Activated CD8-positive, alpha-beta T cell treated with anti-CD3 and anti-CD28 coated beads for 36 hours (primary cell): ENCODE results near the gene SPNS2. TPM values are rescaled to one million over a fixed set of nuclear protein-coding genes. Genes with fewer than 3 reads are reported as not detected.

Experiments
- ATAC-seq: fragments of 200-7000 bp; cut with Tn5 transposase; one replicate; pipeline ENCODE4 v1.10.0; 2021; ENCODE audit warnings: mild to moderate bottlenecking, moderate library complexity
- CTCF ChIA-PET: fragments of 350-600 bp; sonication (Branson Sonifier 250); formaldehyde crosslinking; loops from one replicate; lab custom pipeline; 2021; ENCODE audit warnings: antibody characterized with exemption; lab: Charles Lee
- POLR2A ChIA-PET: fragments of 350-600 bp; sonication (Branson Sonifier 250); formaldehyde crosslinking; loops from one replicate; lab custom pipeline; 2021; ENCODE audit warnings: antibody characterized with exemption; lab: Charles Lee
- DNase-seq: peaks from one replicate; pipeline ENCODE4 v3.0.0-alpha.2; 2020
- H3K27ac Mint-ChIP-seq: one replicate; pipeline ENCODE4 v1.8.0; 2021; ENCODE audit warnings: mild to moderate bottlenecking, mixed read lengths
- H3K27me3 Mint-ChIP-seq: one replicate; pipeline ENCODE4 v1.8.0; 2021; ENCODE audit warnings: mixed read lengths
- H3K36me3 Mint-ChIP-seq: one replicate; pipeline ENCODE4 v1.8.0; 2021; ENCODE audit warnings: low read depth, mixed read lengths
- H3K4me1 Mint-ChIP-seq: one replicate; pipeline ENCODE4 v1.8.0; 2021; ENCODE audit warnings: low read depth, mixed read lengths
- H3K4me3 Mint-ChIP-seq: one replicate; pipeline ENCODE4 v1.8.0; 2021; ENCODE audit warnings: mild to moderate bottlenecking, moderate library complexity, mixed read lengths
- H3K9me3 Mint-ChIP-seq: one replicate; pipeline ENCODE4 v1.8.0; 2021; ENCODE audit warnings: mixed read lengths
- CTCF ChIP-seq: fragments of 200-600 bp; IDR thresholded peaks from one replicate; pipeline ENCODE4 v1.8.0; 2022; ENCODE audit warnings: antibody characterized with exemption, mild to moderate bottlenecking
- intact Hi-C: fragments of 100-400 bp; cut with micrococcal nuclease; formaldehyde crosslinking; loops from one replicate; pipeline ENCODE4 v1.10.0; 2022
- total RNA-seq, 2 experiments: library from RNA; stranded (reverse); gene quantifications; one replicate each; pipeline ENCODE4 v1.2.3, GENCODE V29; 2021

Gene SPNS2
- 1 to 10 TPM in 1 of 2 experiments, under 1 TPM in 1; 0.95 to 1.2 TPM for total RNA-seq

- ATAC-seq (peak; percentile 92), DNase-seq (peak; percentile 64)
- intact Hi-C loops: no loop called here
- Mint-ChIP-seq H3K4me3 (peak within 1 kb of the TSS; percentile 71), H3K9me3 (no peaks in the 10 kb centered on the region), H3K4me1 (peaks cover 20% of the 10 kb centered on the region), H3K27me3 (peaks cover 28% of the 10 kb centered on the region), H3K27ac (no peak within 1 kb of the TSS), H3K36me3 (no peaks in the 10 kb centered on the region)
- CTCF ChIA-PET: interaction anchor here (1.0 to 2.0 kb wide), 5 partner anchors 9 to 78 kb away, joined by 3 to 7 read pairs (median 6); no protein-coding TSS in a partner anchor
- no peak for TF ChIP-seq CTCF
- POLR2A ChIA-PET: interaction anchor here (0.9 to 1.5 kb wide), 3 partner anchors 9 to 78 kb away, joined by 3 to 7 read pairs (median 3); no protein-coding TSS in a partner anchor
These were observed at the start of gene SPNS2 for GRCh38 chr17:4498461-4499397. Gene SPNS2, plus strand, starts transcription at chr17:4498881. Its CDS starts 167 bp downstream, at chr17:4499048.

- H3K4me1 Mint-ChIP-seq: no peaks in the 10 kb centered on the region
- POLR2A ChIA-PET: no interaction called here
- H3K27ac Mint-ChIP-seq: no peak overlapping the region
- no peaks in the 10 kb centered on the region for H3K9me3 Mint-ChIP-seq
- H3K27me3 Mint-ChIP-seq: no peaks in the 10 kb centered on the region
- H3K4me3 Mint-ChIP-seq: no peak overlapping the region
- H3K36me3 Mint-ChIP-seq: no peaks in the 10 kb centered on the region
- intact Hi-C loops: no loop called here
- DNase-seq (no peak), ATAC-seq (no peak)
- no peak for TF ChIP-seq CTCF
- CTCF ChIA-PET: no interaction called here
These were observed 48.9 kb upstream of the SPNS2 start for GRCh38 chr17:4449736-4450135.

GRCh38 chr17:4450710-4451316, 47.9 kb upstream of the SPNS2 start:
- no peak for DNase-seq
- Mint-ChIP-seq H3K27me3 (no peaks in the 10 kb centered on the region), H3K36me3 (no peaks in the 10 kb centered on the region), H3K9me3 (no peaks in the 10 kb centered on the region), H3K4me3 (no peak overlapping the region), H3K27ac (no peak overlapping the region), H3K4me1 (no peaks in the 10 kb centered on the region)
- POLR2A ChIA-PET: interaction anchor here (0.7 to 1.7 kb wide), 2 partner anchors 7 to 14 kb away, joined by 3 to 4 read pairs; no protein-coding TSS in a partner anchor
- CTCF ChIA-PET: interaction anchor here (1.8 kb wide), 1 partner anchor 30 kb away, joined by 8 read pairs; no protein-coding TSS in a partner anchor
- TF ChIP-seq CTCF: no peak
- no peak for ATAC-seq
- intact Hi-C loops: no loop called here

- no peak for TF ChIP-seq CTCF
- intact Hi-C loops: no loop called here
- ChIA-PET CTCF (no interaction called here), POLR2A (no interaction called here)
- H3K4me1 Mint-ChIP-seq: no peaks in the 10 kb centered on the region
- no peaks in the 10 kb centered on the region for H3K27me3 Mint-ChIP-seq
- H3K27ac Mint-ChIP-seq: no peak overlapping the region
- H3K4me3 Mint-ChIP-seq: no peak overlapping the region
- ATAC-seq (no peak), DNase-seq (no peak)
- H3K9me3 Mint-ChIP-seq: no peaks in the 10 kb centered on the region
- no peaks in the 10 kb centered on the region for H3K36me3 Mint-ChIP-seq
These were observed 44.7 kb upstream of the SPNS2 start for GRCh38 chr17:4453812-4454591.
